Stimulated activated CD8-positive, alpha-beta memory T cell treated with anti-CD3 and anti-CD28 coated beads, Interleukin-4, amount 100 ng/mL, for 24 hours (primary cell): Measurements from ENCODE around the gene STK33.

Experiments used
- DNase-seq: peaks from one replicate; pipeline ENCODE4 v3.0.0-alpha.2; 2020; ENCODE audit warnings: low read depth

Gene STK33

GRCh38 chr11:8603696-8604077 lies 9.7 kb upstream of the STK33 start:
- DNase-seq = no peak

GRCh38 chr11:8601376-8602133 lies 7.5 kb upstream of the STK33 start:
- no peak for DNase-seq

GRCh38 chr11:8598506-8598905 lies 4.5 kb upstream of the STK33 start:
- DNase-seq = no peak

GRCh38 chr11:8597182-8597581 lies 3.2 kb upstream of the STK33 start:
- no peak for DNase-seq

- DNase-seq = no peak
These were observed 2.5 kb upstream of the STK33 start for GRCh38 chr11:8596504-8597046.

GRCh38 chr11:8593455-8593854 lies 573 bp downstream of the STK33 start:
- no peak for DNase-seq

- no peak for DNase-seq
These were observed 6.1 kb downstream of the STK33 start for GRCh38 chr11:8587915-8588314.

- no peak for DNase-seq
These were observed 7.2 kb downstream of the STK33 start for GRCh38 chr11:8586805-8587204.

- no peak for DNase-seq
These were observed 7.8 kb downstream of the STK33 start for GRCh38 chr11:8586184-8586583.

GRCh38 chr11:8584511-8584910 lies 9.5 kb downstream of the STK33 start:
- DNase-seq = no peak

GRCh38 chr11:8584082-8584481 lies 9.9 kb downstream of the STK33 start:
- no peak for DNase-seq

- no peak for DNase-seq
These were observed 12.7 kb downstream of the STK33 start for GRCh38 chr11:8581300-8581699.

- no peak for DNase-seq
These were observed 16.0 kb downstream of the STK33 start for GRCh38 chr11:8577791-8578581.

GRCh38 chr11:8574798-8575197 lies 19.2 kb downstream of the STK33 start:
- no peak for DNase-seq

- no peak for DNase-seq
These were observed 20.3 kb downstream of the STK33 start for GRCh38 chr11:8573777-8574176.

- DNase-seq = no peak
These were observed 26.3 kb downstream of the STK33 start for GRCh38 chr11:8567602-8568198.

- no peak for DNase-seq
These were observed 27.3 kb downstream of the STK33 start for GRCh38 chr11:8566613-8567210.

GRCh38 chr11:8564526-8564925 lies 29.5 kb downstream of the STK33 start:
- no peak for DNase-seq

- no peak for DNase-seq
These were observed 32.6 kb downstream of the STK33 start for GRCh38 chr11:8561461-8561860.

GRCh38 chr11:8558436-8558835 lies 35.6 kb downstream of the STK33 start:
- no peak for DNase-seq

GRCh38 chr11:8545698-8546366 lies 48.2 kb downstream of the STK33 start:
- no peak for DNase-seq

GRCh38 chr11:8544807-8545206 lies 49.2 kb downstream of the STK33 start:
- no peak for DNase-seq
